NCI-H2196 treated with DMSO at 0.1 percent for 48 hours (cell line): Measurements from ENCODE around the gene ADAD1.

Source experiments
- DNase-seq: peaks from one replicate; lab custom pipeline; 2025; ENCODE audit not compliant: unreplicated experiment; lab: John Stamatoyannopoulos, UW

The ADAD1 gene

DNA sequence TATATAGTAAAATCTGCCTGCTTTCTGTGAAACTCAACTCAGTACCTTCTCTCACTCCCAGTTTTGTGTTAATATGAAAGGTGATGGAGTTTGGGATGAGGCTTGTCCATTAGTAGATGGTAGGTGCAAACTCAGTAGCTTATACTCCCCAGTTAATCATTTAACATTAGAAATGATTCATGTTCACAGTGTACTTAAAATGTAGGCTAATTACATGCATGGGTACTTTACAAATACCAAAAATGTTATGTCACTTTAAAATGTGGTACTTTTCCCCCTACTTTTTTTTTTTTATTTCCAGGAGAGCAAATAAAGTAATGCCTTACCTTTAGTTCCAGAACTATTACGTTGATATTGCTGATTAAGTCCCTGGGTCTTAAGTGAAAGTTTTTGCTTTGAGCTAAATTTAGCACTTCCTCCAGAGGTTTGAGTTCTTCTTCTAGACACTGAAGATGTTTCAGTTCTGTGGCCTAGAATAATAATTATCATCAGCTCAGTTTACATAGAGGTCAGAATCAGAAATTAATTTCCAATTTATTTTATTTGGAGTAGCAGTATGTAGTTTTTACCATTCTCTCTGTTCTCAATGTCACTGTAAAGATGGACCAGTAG, 74.7 kb downstream of the ADAD1 start:
- DNase-seq: no peak

DNA sequence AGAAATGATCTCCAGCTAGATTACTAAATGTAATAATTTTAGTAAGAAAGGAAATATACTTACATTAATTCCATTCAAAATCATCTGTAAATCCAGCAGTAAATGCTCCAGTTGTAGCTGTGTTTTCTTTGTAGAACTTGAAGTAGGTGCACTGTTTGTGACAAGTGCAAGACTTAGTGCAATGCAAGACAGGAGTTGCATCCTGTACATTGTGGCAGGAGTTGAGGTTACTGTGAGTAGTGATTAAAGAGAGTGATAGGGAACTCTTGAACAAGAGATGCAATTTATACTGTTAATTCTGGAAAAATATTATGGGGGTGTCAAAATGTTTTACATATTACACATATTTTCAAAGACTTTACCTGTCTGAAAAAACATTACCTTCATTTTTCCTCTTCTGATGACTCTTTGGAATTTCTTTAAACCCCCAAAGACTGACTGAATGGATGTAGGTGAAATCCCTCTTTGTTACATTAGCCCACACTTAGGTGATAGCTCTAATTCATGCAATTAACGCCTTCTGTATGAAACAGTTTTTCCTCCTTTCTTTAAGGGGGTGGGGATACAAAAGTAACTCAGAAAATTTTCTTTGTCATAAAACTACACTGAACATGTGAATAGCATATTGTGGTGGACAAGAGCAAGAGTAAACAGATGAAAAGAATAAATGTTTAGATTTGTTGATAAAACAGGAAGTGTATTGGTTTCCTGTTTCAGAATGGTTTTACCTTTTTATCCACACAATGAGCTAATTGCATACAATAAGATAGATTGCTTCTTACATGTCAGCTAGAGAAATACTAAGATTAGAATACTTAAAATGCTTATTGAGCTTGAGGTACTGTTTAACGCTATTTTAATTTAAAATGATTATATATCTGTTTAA, 77.7 kb downstream of the ADAD1 start, which contains the start of gene IL2:
Gene IL2, minus strand, starts transcription at position 495 of the 886 bp plus-strand sequence. Its CDS starts 285 bp downstream, at position 210.
- DNase-seq: no peak

DNA sequence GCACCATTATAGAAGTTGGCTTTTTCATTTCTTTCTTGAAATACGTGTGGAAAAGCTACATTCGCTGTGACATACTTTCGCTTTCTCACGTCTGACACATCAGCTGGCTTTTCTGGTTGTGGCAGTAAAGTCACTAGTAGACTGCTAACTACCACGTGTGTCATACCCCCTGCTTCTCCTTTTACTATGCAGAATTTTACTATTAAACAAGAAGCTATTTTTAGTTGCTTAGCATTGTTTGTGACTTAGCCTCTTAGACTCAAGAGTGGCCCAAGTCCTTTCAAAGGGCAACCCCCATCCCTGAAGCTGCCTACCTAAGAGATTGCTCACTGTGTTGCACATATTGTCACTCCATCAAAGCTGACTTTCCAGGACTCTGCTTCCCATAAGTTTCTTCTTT, 79.8 kb downstream of the ADAD1 start:
- DNase-seq: no peak

DNA sequence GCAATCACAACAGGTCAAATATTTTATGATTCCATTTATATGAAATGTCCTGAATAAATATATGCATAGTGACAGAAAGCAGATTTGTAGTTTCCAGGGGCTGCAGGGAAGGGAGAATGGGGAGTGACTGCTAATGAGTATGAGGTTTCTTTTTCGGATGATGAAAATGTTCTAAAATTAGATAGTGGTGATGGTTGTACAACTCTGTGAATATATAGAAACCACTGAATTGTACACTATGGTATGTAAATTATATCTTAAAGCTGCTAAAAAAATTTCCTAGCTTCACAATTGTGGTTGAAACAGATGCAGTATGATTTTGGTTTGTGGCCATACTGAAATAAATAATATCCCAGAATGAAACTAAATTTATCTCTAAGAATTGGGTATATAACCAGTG, 90.6 kb downstream of the ADAD1 start:
- no peak for DNase-seq

DNA sequence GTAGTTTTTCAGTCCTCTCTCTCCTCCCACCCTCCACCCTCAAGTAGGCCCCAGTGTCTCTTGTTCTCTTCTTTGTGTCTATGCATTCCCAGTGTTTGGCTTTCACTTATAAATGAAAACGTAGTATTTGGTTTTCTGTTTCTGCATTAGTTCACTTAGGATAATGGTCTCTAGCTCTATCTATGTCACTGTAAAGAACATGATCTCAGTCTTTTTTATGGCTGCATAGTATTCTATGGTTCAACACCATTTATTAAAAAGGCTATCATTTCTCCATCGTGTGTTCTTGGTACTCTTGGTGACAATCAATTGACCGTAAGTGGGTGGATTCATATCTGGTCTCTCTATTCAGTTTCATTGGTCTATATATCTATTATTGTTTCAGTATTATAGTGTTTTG, 96.4 kb downstream of the ADAD1 start:
- no peak for DNase-seq

DNA sequence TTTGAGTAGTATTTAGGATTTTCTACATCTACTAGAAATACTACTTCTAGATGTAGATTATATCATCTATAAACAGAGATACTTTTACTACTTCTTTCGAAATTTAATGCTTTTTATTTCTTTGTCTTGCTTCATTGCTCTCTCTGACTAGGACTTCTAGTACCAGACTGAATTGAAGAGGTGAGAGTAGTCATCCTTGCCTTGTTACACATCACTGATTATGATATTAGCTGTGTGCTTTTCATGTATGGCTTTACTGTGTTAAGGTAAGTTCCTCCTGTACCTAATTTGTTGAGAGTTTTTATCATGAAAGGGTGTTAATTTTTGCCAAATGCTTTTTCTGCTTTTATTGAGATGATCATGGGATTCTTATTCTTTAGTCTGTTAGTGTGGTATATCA, 97.3 kb downstream of the ADAD1 start:
- no peak for DNase-seq

DNA sequence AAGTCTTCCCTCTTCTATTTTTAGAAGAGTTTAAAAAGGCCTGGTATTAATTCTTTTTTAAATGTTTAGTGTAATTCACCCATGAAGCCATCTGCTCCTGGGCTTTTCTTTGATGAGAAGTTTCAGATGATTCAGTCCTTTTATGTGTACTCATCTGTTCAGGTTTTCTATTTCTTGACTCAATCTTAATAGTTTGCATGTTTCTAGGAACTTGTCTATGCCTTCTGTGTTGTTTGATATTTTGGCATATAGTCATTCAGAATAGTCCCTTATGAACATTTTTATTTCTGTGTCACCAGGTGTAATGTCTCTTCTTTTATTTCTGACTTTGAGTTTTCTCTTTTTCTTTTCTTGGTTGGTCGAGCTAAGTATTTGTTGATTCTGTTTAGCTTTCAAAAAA, 97.9 kb downstream of the ADAD1 start:
- no peak for DNase-seq
